ENCODE measurements around the gene PAFAH1B2.
"Not testable (repeated sequence)": the region's sequence is repeated elsewhere in the genome, so short reads cannot be mapped to it uniquely, and the experiment has no call there.

Gene PAFAH1B2

GRCh38 chr11:117206111-117206510 lies 62.0 kb downstream of the PAFAH1B2 start:
- DNase-seq, result not testable (repeated sequence)

DNA sequence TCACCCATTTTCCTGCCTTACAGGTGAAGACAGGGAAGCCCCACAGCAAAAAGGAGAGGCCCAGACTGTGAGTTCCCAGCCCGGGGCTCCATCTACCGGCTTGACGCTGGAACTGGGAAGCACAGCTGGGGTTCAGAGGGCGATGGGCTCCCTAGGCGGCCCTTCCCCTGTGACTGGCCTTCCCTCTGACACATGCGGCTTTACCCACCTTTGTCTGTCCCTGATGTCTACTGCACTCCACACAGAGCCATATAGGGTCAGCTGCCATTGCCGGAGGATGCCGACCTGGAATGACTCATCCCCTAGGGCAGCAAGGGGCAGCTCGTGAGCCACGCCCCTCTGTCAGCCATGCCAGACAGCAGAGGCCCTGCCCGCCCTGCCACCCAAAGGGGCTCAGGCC lies 62.8 kb downstream of the PAFAH1B2 start:
- not testable (repeated sequence) for DNase-seq

- DNase-seq, result not testable (repeated sequence)
Measured at GRCh38 chr11:117207481-117207880, 63.4 kb downstream of the PAFAH1B2 start.

- not testable (repeated sequence) for DNase-seq
Measured at GRCh38 chr11:117208710-117209109, 64.6 kb downstream of the PAFAH1B2 start.

DNA sequence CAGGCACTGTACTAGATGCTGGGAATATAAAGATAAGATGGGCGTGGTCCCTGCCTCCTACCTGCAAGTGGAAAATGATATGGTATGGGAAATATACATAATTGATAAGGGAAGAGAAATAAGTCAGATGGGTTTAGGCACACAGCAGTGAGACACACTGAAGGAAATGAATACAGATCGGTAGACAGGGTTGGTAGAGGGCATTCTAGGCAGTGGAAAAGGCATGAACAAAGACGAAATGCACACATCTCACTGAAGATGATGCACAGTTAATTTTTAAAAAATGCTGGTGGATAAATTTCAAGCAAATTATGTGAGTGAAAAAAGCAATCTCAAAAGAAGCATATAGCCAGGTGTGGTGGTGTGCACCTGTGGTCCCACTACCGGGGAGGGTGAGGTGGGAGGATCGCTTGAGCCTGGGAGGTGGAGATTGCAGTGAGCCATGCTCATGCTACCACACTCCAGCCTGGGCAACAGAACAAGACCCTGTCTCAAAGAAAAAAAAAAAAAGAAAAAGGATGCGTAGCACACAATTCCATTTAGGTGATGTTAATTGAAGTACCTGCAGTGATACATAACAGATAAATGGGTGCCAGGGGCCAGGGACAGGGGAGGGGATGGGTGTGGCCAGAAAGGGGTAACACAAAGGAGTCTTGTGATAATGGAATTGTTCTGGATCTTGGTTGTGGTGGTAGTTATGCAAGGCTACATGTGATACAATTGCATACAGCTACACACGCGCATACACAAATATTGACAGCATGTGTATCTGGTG lies 65.5 kb downstream of the PAFAH1B2 start:
- not testable (repeated sequence) for DNase-seq

DNA sequence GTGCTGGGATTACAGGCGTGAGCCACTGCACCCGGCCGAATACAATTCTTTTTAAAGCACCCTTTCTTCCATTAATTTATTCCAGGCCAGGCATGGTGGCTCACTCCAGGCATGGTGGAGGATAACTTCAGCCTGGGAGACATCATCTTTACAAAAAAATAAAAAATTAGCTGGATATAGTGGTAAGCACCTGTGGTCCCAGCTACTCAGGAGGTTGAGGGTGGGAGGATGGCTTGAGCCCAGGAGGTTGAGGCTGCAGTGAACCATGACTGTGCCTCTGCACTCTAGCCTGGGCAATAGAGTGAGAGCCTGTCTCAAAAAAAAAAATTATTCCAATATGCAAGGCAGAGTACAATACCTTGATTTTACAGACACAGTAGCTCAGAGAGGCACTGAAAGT lies 66.5 kb downstream of the PAFAH1B2 start:
- DNase-seq, result no peak

DNA sequence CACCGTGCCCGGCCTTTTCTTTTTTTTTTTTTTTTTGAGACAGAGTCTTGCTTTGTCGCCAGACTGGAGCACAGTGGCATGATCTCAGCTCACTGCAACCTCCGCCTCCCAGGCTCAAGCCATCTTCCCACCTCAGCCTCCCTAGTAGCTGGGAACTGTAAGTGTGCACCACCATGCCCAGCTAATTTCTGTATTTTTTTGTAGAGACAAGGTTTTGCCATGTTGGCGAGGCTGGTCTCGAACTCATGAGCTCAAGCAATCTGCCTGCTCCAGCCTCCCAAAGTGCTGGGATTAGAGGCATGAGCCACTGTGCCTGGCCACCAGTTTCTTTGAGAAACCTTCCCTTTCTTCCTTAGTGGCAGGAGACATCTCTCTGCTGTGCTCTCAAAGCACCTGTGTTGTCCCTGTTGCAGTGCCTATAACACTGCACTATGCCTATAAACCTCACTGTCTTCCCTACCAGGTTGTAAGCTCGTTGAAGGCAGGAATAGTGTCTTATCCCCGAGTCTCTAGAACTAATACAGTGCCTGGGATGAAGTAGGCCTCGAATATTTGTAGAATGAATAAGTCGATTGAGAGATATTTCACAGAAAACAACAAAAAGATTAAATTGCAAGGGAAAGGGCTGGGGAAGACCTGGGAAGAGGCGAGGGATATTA lies 68.7 kb downstream of the PAFAH1B2 start:
- no peak for DNase-seq

- no peak for DNase-seq
Measured at GRCh38 chr11:117214404-117215110, 70.5 kb downstream of the PAFAH1B2 start.

DNA sequence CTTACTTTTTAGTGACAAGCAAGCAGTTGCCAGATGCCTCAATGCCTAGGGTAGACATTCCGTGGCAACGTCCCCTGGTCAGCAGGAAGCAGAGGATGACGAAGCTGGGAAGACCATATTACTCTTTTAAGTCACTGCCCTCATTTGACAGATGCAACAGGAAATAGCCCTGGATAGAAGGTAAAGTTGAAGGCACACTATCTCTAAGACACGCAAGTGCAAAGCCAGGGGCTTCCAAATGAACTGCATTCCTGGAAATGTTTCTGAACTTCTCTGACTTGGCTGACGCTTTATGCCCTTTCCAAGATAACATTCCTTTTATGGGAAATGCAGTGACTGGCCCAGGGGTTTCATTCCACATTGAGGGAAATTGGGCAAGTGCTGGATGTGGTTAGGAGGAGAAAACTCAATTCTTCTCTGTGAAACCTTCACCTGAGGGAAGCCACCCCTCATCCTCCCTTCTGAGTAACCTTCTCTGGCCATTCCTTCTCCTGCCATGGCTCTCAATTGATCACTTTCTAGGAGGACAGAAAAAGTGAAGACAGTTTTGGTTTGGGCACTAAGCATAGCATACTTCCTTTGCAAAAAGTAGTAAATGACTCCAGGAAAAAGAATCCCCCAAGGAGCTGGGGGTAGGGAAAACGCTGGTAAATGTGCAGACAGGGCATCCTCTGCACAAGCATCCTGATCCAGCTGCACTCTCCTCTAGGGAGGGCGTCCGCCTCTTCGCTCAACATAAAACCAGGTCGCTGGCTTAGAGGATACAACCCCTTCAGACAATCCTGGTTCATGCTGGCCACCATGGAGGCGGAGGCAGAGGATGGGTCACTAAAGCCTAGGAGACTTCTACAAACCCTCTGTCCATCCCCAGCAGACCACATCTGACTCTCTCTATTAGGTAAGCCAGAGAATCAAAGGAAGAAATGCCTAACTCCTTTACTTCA lies 73.3 kb downstream of the PAFAH1B2 start:
- no peak for DNase-seq

DNA sequence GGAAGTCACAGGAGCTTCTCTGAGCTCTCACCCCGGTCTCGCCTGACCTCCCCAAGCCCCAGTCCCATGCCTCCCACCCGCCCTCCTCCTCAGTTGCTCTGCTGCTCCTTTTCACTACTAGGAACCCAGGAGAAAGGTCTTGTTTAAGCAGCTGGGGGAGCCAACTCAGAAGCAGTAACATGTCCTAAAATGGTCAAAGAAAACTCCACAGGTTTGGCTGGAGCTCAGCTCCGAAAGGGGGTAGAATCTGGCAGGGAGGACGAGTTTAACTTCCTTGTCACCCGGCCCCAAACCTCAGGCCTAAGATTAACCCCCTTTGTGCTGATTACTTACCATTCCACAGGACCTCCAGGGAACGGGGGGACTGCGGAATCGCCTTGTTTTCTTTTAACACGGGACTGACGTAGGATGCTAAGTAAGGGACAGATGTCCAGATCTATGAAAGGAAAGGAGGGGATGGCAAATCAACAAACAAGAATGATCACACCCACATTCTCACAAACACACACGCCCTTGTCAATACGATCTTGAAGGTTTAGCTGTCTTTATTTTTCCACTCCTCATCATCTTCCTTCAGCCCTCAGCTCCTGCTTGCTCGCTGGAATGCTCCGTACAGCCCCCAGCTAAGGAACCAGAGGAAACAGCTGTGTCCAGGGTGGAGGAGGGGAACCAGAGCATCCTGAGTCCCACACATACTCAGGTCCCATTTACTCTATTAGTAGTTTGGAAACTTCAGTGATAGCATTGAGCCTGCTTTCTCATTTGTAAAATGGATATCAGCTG lies 74.2 kb downstream of the PAFAH1B2 start:
- DNase-seq, result no peak

- no peak for DNase-seq
Measured at GRCh38 chr11:117219001-117219400, 74.9 kb downstream of the PAFAH1B2 start.

GRCh38 chr11:117219455-117219854 lies 75.4 kb downstream of the PAFAH1B2 start:
- DNase-seq, result no peak

GRCh38 chr11:117219995-117220394 lies 75.9 kb downstream of the PAFAH1B2 start:
- no peak for DNase-seq

- DNase-seq, result no peak
Measured at GRCh38 chr11:117220568-117220967, 76.5 kb downstream of the PAFAH1B2 start.

- DNase-seq, result no peak
Measured at GRCh38 chr11:117220999-117221774, 77.1 kb downstream of the PAFAH1B2 start.

DNA sequence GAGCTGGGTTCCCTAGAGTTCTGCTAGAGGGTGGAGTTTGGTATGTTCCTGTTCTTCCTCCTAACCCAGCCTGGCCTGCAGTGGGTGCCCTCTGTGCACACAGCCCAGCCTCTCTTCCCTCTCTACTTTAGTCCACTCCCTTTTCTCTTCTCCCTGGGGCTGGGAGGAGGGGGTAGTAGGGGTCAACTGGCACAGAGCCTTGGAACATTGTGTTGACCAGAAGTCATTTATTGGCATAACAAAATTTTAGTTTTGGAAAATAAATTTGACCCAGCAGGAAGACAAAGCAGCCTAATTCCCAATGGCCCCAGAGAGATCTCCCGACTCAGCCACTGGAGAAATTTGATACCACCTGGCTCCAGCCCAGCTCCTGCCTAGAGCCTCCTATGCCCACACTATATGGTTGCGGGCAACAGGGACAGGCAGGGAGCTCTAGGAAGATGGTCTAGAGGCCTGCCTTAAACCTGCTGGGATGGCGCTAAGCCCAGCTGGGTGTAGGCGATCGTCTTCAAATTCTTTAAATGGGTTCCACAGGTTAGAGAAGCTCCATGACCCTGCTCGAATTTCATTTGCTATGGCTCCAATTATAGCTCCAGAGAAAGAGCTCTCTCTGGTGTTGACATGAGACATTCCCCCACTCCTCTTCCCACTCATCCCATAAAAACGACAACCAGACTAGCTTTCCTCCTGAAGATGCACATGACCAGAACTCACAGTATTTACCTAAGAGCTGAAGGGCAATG lies 77.9 kb downstream of the PAFAH1B2 start:
- DNase-seq, result no peak

DNA sequence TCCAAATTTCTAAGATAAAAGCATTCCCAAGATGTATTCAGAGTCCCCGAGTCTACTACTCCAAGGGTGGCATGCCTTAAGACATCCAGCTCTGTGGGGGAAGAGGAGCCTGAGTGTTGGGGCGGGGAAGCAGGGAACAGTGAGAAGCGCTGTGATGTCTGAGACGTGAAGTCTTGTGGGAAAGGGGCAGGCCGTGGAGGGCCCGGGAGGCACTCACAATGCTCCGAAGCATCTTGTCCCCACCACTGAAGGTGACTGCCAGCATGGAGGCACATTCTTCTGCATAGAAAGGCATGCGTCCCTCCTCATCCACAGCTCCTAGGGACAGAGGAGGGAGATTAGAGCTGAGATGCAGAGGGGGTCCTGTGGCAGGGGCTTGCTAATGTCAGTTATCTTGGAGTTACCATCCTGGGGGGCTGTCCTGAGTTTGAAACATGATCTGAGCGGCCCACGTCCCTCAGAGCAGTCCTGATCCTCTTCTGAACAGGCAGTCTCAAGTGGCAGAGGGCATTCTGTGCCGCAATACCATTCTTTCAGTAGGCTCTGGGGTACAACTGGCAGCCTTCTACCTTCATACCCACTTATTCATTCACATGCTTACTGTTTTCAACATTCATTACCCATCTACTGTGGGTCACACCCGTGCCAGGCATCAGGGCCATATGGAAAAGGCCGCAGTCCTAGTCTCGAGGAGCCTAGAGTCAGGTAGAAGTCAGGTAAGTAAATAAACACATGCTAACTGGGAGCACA lies 79.1 kb downstream of the PAFAH1B2 start:
- DNase-seq, result no peak

DNA sequence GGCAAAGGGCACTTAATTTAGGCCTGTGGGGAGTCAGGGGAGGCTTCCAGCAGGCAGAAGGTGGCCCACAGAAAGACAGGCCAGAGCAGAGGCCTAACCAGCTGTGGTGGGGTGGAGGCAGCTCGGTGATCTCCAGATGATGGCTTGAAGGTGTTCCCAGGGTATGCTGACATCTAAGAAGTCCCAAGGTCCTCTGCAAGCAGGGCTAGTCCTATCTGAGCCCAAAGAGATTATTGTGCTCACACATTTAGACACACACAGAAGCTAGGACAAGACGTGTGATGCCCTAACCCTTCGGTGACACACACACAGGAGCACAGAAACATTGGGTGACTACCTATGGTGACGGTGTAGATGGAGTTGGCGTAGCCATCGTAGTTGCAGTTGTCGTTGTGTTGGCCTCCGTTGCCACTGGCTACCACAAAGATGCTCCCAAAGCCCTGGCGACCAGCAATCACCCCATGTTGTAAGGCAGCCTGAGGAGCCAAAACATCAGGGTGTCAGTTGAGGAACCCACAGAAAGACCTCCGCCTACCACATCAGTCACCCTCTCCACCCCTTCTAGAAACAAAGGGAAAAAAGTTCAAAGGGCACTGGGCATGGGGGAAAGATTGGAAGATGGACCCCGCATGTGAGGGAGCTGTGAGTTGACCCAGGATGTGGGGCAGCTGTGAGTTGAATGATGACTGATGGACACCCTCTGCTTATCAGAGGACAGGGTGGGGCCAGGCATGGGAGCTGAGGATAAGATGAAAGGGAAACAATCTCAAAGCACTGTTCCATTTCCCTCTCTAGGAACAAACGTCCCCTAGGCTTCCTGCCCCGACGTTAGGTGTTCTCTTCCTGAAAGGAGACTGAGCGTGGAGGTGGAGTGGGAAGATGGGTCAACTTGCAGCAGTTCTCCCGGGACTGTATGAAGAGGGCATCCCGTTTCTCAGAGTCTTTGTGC lies 79.9 kb downstream of the PAFAH1B2 start:
- no peak for DNase-seq

Data from CD4-positive, alpha-beta T cell treated with Interleukin-6 for 4 hours (primary cell).